ENCODE measurements around the gene POLR1A.

Gene POLR1A

GRCh38 chr2:86140969-86141392 lies 35.3 kb upstream of the POLR1A start:
- no peak for TF ChIP-seq CTCF (IDR thresholded peaks at IDR 0.05; ENCODE audit: control insufficient read depth, insufficient read depth, low read depth, low read length, missing control alignments)
- no peak for DNase-seq (ENCODE audit: low read depth)

GRCh38 chr2:86139981-86140380 lies 34.3 kb upstream of the POLR1A start:
- DNase-seq (ENCODE audit: low read depth) = no peak
- H3K4me3 ChIP-seq (ENCODE audit: control insufficient read depth, low read depth, low read length) = no peak overlapping the region
- TF ChIP-seq CTCF (IDR thresholded peaks at IDR 0.05; ENCODE audit: control insufficient read depth, insufficient read depth, low read depth, low read length, missing control alignments) = no peak

More at GRCh38 chr2:86140969-86141392, 35.3 kb upstream of the POLR1A start:
- H3K4me3 ChIP-seq (ENCODE audit: control insufficient read depth, low read depth, low read length) = no peak overlapping the region

GRCh38 chr2:86138736-86139625 lies 33.3 kb upstream of the POLR1A start:
- TF ChIP-seq CTCF (IDR thresholded peaks at IDR 0.05; ENCODE audit: control insufficient read depth, insufficient read depth, low read depth, low read length, missing control alignments) = no peak
- no peak for DNase-seq (ENCODE audit: low read depth)
- no peak overlapping the region for H3K4me3 ChIP-seq (ENCODE audit: control insufficient read depth, low read depth, low read length)

GRCh38 chr2:86136141-86136540 lies 30.5 kb upstream of the POLR1A start:
- no peak for TF ChIP-seq CTCF (IDR thresholded peaks at IDR 0.05; ENCODE audit: control insufficient read depth, insufficient read depth, low read depth, low read length, missing control alignments)
- no peak overlapping the region for H3K4me3 ChIP-seq (ENCODE audit: control insufficient read depth, low read depth, low read length)
- no peak for DNase-seq (ENCODE audit: low read depth)

- H3K4me3 ChIP-seq (ENCODE audit: control insufficient read depth, low read depth, low read length) = no peak overlapping the region
- no peak for DNase-seq (ENCODE audit: low read depth)
- no peak for TF ChIP-seq CTCF (IDR thresholded peaks at IDR 0.05; ENCODE audit: control insufficient read depth, insufficient read depth, low read depth, low read length, missing control alignments)
These were observed 30.0 kb upstream of the POLR1A start for GRCh38 chr2:86135653-86136052.

GRCh38 chr2:86134709-86135108 lies 29.0 kb upstream of the POLR1A start:
- no peak for DNase-seq (ENCODE audit: low read depth)
- H3K4me3 ChIP-seq (ENCODE audit: control insufficient read depth, low read depth, low read length) = no peak overlapping the region
- TF ChIP-seq CTCF (IDR thresholded peaks at IDR 0.05; ENCODE audit: control insufficient read depth, insufficient read depth, low read depth, low read length, missing control alignments) = no peak

All from AG09309 (cell line).